NCI-H510A (cell line): ENCODE results near the gene GOLPH3L.
"Not testable (repeated sequence)": the region's sequence is repeated elsewhere in the genome, so short reads cannot be mapped to it uniquely, and the experiment has no call there.

Experiments
- DNase-seq: peaks from one replicate; lab custom pipeline; 2025; lab: John Stamatoyannopoulos, UW

Gene GOLPH3L

GRCh38 chr1:150615346-150616201 is 81.4 kb downstream of the GOLPH3L start:
- no peak for DNase-seq

GRCh38 chr1:150613061-150613920 is 83.7 kb downstream of the GOLPH3L start:
- no peak for DNase-seq

DNA sequence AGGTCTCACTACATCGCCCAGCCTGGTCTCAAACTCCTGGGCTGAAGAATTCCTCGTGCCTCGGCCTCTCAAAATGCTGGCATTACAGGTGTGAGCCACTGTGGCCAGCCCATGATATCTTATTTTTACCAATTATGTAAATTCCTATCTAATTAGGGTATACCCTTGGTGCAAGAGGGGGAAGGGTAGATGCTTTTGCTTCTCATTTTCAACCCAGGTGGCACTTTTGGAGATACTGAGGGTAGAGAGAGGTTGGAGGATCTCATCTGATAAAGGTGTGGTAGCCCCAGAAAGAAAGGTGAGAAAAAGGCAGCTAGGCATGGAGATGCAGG is 85.0 kb downstream of the GOLPH3L start:
- no peak for DNase-seq

DNA sequence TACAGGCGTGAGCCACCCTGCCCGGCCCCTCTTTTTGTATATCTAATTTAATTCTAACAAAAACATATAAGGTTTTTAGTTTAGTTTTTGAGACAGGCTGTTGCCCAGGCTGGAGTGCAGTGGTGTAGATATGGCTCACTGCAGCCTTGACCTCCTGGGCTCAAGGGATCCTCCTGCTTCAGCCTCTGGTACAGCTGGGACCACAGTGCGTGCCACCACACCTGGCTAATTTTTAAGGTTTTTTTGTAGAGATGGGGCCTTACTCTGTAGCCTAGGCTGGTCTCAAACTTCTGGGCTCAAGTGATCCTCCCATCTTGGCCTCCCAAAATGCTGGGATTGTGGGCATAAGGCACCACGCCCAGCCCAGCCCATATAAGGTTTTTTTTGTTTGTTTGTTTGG is 86.4 kb downstream of the GOLPH3L start:
- no peak for DNase-seq

DNA sequence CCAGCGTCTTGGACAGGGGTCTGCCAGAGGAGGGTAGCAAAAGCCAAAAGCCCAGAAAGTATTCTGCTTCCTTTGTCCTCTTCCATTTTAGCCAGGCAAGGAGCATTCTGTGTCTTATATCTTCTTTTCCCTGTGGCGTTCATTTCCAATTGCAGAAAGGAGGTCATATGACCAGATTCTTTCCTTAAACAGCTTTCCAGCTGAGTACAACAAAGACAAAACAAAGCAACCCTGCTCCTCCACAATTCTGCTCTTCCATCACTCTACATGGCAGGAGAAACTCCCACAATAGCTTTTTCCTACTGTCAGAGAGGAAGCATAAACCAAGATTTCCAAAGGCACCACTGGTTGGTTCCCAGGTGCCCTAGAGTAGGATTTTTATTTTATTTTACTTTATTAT is 87.2 kb downstream of the GOLPH3L start:
- no peak for DNase-seq

GRCh38 chr1:150606463-150607142 is 90.4 kb downstream of the GOLPH3L start:
- no peak for DNase-seq

DNA sequence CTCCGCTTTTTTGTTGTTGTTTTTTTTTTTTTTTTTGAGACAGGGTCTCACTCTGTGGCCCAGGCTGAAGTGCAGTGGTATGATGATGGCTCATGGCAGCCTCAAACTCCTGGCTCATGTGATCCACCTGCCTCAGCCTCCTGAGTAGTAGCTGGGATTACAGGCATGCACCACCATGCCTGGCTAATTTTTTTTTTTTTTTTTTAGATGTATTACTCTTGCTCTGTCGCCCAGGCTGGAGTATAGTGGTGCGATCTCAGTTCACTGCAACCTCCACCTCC is 91.6 kb downstream of the GOLPH3L start:
- DNase-seq: not testable (repeated sequence)

DNA sequence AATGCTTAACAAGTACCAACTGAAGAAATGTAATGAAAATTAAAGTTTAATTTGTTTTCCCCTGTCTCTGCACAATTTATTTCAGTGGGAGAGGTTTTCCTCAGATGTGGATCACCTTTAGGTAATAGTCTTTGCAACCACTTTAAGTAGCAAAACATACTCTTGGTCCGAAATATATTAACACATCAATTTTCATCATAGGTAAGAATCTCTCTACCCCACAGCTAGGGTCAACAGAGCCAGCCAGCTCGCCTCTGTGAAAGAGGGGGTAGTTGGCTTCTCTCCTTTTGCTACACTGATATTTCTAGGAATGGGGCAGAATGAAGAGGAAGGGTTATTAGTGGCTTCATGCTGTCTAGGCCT is 92.7 kb downstream of the GOLPH3L start:
- DNase-seq: no peak

DNA sequence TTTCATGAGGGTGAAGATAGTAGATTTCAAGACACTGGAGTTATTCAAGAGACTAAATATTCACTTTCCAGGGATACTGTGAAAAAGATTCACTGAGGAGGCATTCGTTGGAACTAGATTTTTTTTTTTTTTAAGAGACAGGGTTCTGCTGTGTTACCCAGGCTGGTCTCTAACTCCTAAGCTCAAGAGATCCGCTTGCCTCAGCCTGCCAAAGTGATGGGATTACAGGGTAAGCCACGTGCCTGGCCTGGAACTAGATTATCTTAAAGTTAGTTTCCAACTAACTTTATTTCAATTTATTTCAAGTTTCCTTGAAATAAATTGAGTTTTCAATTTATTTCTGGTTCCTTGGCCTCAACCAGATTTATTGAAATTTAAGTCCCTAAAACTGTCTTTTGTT is 93.2 kb downstream of the GOLPH3L start:
- DNase-seq: no peak

- DNase-seq: not testable (repeated sequence)
Measured at GRCh38 chr1:150602372-150602771, 94.6 kb downstream of the GOLPH3L start.

GRCh38 chr1:150601540-150601939 is 95.4 kb downstream of the GOLPH3L start:
- no peak for DNase-seq

- not testable (repeated sequence) for DNase-seq
Measured at GRCh38 chr1:150598346-150598745, 98.6 kb downstream of the GOLPH3L start.

GRCh38 chr1:150596976-150597375 is 100.0 kb downstream of the GOLPH3L start:
- no peak for DNase-seq
